Nephron progenitor cell (in vitro differentiated cells): ENCODE results near the gene PRSS36.

Experiments used
- DNase-seq: peaks from one replicate; pipeline ENCODE4 v3.0.0; 2021
- H3K27ac Mint-ChIP-seq: 2 replicates; pipeline ENCODE4 v1.8.0; 2021; ENCODE audit warnings: mild to moderate bottlenecking, moderate library complexity, mixed read lengths
- H3K27me3 Mint-ChIP-seq: 2 replicates; pipeline ENCODE4 v1.8.0; 2021; ENCODE audit warnings: mild to moderate bottlenecking, low read depth, mixed read lengths; ENCODE audit not compliant: poor library complexity
- H3K36me3 Mint-ChIP-seq: 2 replicates; pipeline ENCODE4 v1.8.0; 2021; ENCODE audit warnings: low read depth, mixed read lengths
- H3K4me1 Mint-ChIP-seq: 2 replicates; pipeline ENCODE4 v1.8.0; 2021; ENCODE audit warnings: mixed read lengths
- H3K4me3 Mint-ChIP-seq: 2 replicates; pipeline ENCODE4 v1.8.0; 2021; ENCODE audit warnings: mild to moderate bottlenecking, moderate library complexity, mixed read lengths
- H3K9me3 Mint-ChIP-seq: 2 replicates; pipeline ENCODE4 v1.8.0; 2021; ENCODE audit warnings: mild to moderate bottlenecking, moderate library complexity, mixed read lengths
- TF ChIP-seq, protein P1 (sequence below): fragments of 200-600 bp; sonication (generic); IDR thresholded peaks from 2 replicates; pipeline ENCODE4 v1.5.0; 2021; ENCODE audit warnings: antibody characterized with exemption

Gene PRSS36

DNA sequence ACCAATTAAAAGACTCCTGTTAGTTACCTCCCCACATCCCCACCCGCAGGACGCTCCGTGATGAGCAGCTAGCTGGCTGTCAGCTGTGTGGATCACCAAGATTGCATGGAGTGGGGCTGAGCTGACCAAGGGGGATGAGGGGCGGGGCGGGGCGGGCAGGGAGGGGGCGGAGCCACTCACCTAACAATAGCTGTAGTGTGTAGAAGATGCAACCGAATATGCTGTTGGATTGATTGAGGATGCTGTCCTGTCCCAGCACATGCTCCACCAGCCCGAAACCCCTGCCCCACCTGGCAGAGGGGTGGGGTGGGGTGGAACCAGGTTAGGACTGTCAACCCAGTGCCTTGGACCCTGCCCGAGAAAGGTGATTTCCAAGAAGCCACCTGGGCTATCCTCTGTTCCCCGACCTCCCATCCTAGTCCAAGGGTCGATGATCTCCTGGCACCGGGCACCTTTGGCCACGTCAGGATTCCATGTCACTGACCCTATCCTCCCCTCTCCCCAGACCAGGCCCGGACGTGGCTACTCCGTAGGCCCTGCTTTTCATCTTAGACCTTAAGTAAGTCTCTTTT is 56.6 kb downstream of the PRSS36 start:
- peaks cover 9% of the 10 kb centered on the region for H3K36me3 Mint-ChIP-seq

DNA sequence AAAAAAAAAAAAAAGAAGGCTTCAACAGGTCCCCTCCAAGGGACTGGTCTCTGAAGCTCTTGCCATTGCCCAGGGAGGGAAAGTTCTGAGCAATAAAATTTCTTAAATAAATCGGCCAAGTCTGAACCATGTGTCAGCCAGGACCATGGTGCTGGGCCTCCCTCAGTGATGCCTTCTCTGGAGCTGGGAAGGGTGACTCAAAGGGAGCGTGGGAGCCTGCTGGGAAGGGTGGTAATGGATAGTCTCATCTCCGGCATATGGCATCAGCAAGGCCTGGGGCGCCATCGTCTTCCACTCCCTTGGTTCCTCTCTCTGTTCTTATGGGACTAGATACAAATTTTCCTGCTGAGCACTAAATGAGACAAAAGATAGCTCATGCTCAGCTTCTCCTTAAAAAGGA is 57.5 kb downstream of the PRSS36 start:
- TF ChIP-seq, protein P1, sequence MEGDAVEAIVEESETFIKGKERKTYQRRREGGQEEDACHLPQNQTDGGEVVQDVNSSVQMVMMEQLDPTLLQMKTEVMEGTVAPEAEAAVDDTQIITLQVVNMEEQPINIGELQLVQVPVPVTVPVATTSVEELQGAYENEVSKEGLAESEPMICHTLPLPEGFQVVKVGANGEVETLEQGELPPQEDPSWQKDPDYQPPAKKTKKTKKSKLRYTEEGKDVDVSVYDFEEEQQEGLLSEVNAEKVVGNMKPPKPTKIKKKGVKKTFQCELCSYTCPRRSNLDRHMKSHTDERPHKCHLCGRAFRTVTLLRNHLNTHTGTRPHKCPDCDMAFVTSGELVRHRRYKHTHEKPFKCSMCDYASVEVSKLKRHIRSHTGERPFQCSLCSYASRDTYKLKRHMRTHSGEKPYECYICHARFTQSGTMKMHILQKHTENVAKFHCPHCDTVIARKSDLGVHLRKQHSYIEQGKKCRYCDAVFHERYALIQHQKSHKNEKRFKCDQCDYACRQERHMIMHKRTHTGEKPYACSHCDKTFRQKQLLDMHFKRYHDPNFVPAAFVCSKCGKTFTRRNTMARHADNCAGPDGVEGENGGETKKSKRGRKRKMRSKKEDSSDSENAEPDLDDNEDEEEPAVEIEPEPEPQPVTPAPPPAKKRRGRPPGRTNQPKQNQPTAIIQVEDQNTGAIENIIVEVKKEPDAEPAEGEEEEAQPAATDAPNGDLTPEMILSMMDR, result no peak
- DNase-seq, result no peak
- peaks cover 4% of the 10 kb centered on the region for H3K27me3 Mint-ChIP-seq
- peaks cover 9% of the 10 kb centered on the region for H3K36me3 Mint-ChIP-seq
- H3K9me3 Mint-ChIP-seq, result peaks cover 10% of the 10 kb centered on the region
- peak overlapping the region; percentile 99 for H3K4me3 Mint-ChIP-seq
- no peak overlapping the region for H3K27ac Mint-ChIP-seq
- H3K4me1 Mint-ChIP-seq, result peaks cover 24% of the 10 kb centered on the region

More for the DNA sequence above, 56.6 kb downstream of the PRSS36 start:
- H3K27me3 Mint-ChIP-seq, result peaks cover 4% of the 10 kb centered on the region
- TF ChIP-seq, protein P1, result no peak
- peaks cover 10% of the 10 kb centered on the region for H3K9me3 Mint-ChIP-seq
- peak overlapping the region; percentile 99 for H3K4me3 Mint-ChIP-seq
- peaks cover 24% of the 10 kb centered on the region for H3K4me1 Mint-ChIP-seq
- DNase-seq, result peak; percentile 41
- no peak overlapping the region for H3K27ac Mint-ChIP-seq

DNA sequence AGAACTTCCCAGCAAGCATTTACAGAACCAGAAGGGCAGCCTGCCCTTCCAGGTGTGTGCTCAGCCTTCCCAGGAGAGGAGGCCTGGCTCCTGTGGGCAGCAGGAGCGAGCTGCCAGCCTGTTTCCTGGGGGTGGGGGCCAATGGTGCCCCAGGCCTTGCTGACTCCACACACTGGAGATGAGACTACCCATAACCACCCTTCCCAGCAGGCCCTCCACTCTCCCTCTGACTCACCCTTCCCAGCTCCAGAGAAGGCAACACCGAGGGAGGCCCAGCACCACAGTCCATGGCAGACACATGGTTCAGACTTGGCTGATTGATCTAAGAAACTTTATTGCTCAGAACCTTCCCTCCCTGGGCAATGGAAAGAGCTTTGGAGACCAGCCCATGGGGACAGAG is 59.3 kb downstream of the PRSS36 start:
- TF ChIP-seq, protein P1, result no peak
- H3K27me3 Mint-ChIP-seq, result peaks cover 6% of the 10 kb centered on the region
- H3K9me3 Mint-ChIP-seq, result peaks cover 3% of the 10 kb centered on the region
- no peak for DNase-seq
- no peak overlapping the region for H3K4me3 Mint-ChIP-seq
- H3K4me1 Mint-ChIP-seq, result peaks cover 21% of the 10 kb centered on the region
- H3K27ac Mint-ChIP-seq, result no peak overlapping the region
- H3K36me3 Mint-ChIP-seq, result peaks cover 10% of the 10 kb centered on the region

DNA sequence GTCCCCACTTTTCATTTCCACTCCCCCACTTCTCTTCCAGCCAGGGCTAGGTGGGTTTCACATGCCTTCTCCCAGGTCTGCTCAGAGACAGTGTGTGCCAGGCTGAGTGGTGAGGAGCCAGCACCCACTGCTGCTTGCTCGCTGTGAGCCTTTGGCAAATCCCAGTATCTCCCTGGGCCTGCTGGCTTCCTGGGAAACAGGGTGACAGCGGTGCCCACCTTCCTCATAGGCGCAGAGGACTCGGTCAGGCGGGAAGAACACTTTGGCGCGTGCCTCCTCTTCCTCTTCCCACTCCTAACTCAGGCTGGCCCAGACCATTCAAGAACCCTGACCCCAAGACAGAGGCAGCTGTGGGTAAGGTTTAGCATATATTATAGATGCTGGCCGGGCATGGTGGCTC is 60.7 kb downstream of the PRSS36 start:
- peaks cover 18% of the 10 kb centered on the region for H3K4me1 Mint-ChIP-seq
- no peak overlapping the region for H3K27ac Mint-ChIP-seq
- peaks cover 7% of the 10 kb centered on the region for H3K27me3 Mint-ChIP-seq
- TF ChIP-seq, protein P1, result no peak
- H3K4me3 Mint-ChIP-seq, result no peak overlapping the region
- peaks cover 14% of the 10 kb centered on the region for H3K36me3 Mint-ChIP-seq
- H3K9me3 Mint-ChIP-seq, result no peaks in the 10 kb centered on the region
- DNase-seq, result no peak
